IMR-90 (cell line): ENCODE measurements around the gene ARFGEF3. TPM values are rescaled to one million over a fixed set of nuclear protein-coding genes. Genes with fewer than 3 reads are reported as not detected.

Experiments used
- ATAC-seq: fragments of 200-7000 bp; cut with Tn5 transposase; 2 replicates; pipeline ENCODE4 v1.9.1; 2020; ENCODE audit warnings: low read depth, mild to moderate bottlenecking, moderate library complexity
- BruUV-seq: library from RNA; stranded (reverse); fragments of 400-500 nt; replicated peaks from 2 replicates; lab custom pipeline; 2021; lab: Mats Ljungman, UMichigan
- CTCF ChIA-PET: fragments of 300-600 bp; formaldehyde crosslinking; extraction: SDS; loops from one replicate; lab custom pipeline; 2021; ENCODE audit warnings: antibody characterized with exemption; lab: Yijun Ruan, JAX
- POLR2A ChIA-PET: fragments of 300-600 bp; sonication (Branson Sonifier 250); formaldehyde crosslinking; loops from one replicate; lab custom pipeline; 2022; ENCODE audit warnings: antibody characterized with exemption; ENCODE audit not compliant: unreplicated experiment; lab: Charles Lee
- DNase-seq: peaks from one replicate; pipeline ENCODE4 v3.0.0; 2013
- H2AFZ ChIP-seq: replicated peaks from 2 replicates; pipeline ENCODE3; 2013; ENCODE audit warnings: low read length, mild to moderate bottlenecking; ENCODE audit not compliant: poor library complexity
- H2AK5ac ChIP-seq: 2 replicates; pipeline ENCODE4 v1.6.1; 2013; ENCODE audit warnings: low read depth, low read length, inconsistent platforms
- H2AK9ac ChIP-seq: replicated peaks from 2 replicates; pipeline ENCODE3; 2013; ENCODE audit warnings: mild to moderate bottlenecking, low read depth, low read length, moderate library complexity; ENCODE audit not compliant: poor library complexity
- H2BK120ac ChIP-seq: 2 replicates; pipeline ENCODE4 v1.6.1; 2013; ENCODE audit warnings: low read depth, low read length, inconsistent platforms
- H2BK15ac ChIP-seq: 3 replicates; pipeline ENCODE4 v1.6.1; 2013; ENCODE audit warnings: low read depth, low read length, inconsistent platforms
- H2BK20ac ChIP-seq: 2 replicates; pipeline ENCODE4 v1.6.1; 2013; ENCODE audit warnings: low read depth, mild to moderate bottlenecking, inconsistent platforms, low read length, moderate library complexity
- H2BK5ac ChIP-seq: 2 replicates; pipeline ENCODE4 v1.6.1; 2013; ENCODE audit warnings: mild to moderate bottlenecking, low read depth, low read length, inconsistent platforms; ENCODE audit not compliant: poor library complexity, severe bottlenecking
- H3K14ac ChIP-seq: replicated peaks from 2 replicates; pipeline ENCODE4 v1.6.1; 2013; ENCODE audit warnings: low read depth, low read length, inconsistent platforms
- H3K18ac ChIP-seq: 2 replicates; pipeline ENCODE4 v1.6.1; 2013; ENCODE audit warnings: low read depth, low read length, control low read depth
- H3K23ac ChIP-seq: 2 replicates; pipeline ENCODE4 v1.6.1; 2013; ENCODE audit warnings: low read depth, low read length, inconsistent platforms
- H3K27ac ChIP-seq: 2 replicates; pipeline ENCODE4 v1.5.1; 2013; ENCODE audit warnings: mild to moderate bottlenecking, control low read depth, low read length; ENCODE audit not compliant: insufficient read depth
- H3K27me3 ChIP-seq: 2 replicates; pipeline ENCODE4 v1.6.1; 2013; ENCODE audit warnings: low read length; ENCODE audit not compliant: control insufficient read depth, insufficient read depth
- H3K36me3 ChIP-seq: 2 replicates; pipeline ENCODE4 v1.6.1; 2013; ENCODE audit warnings: low read length, mixed read lengths; ENCODE audit not compliant: control insufficient read depth, insufficient read depth
- H3K4ac ChIP-seq: 2 replicates; pipeline ENCODE4 v1.6.1; 2013; ENCODE audit warnings: low read depth, low read length, inconsistent platforms
- H3K4me1 ChIP-seq: 2 replicates; pipeline ENCODE4 v1.6.1; 2013; ENCODE audit warnings: low read length, mixed read lengths; ENCODE audit not compliant: control insufficient read depth, insufficient read depth
- H3K4me2 ChIP-seq: 2 replicates; pipeline ENCODE4 v1.6.1; 2013; ENCODE audit warnings: low read depth, mild to moderate bottlenecking, control low read depth, low read length, moderate library complexity
- H3K4me3 ChIP-seq: 2 replicates; pipeline ENCODE4 v1.5.1; 2013; ENCODE audit warnings: low read depth, mild to moderate bottlenecking, control low read depth, low read length, moderate library complexity; ENCODE audit not compliant: insufficient read depth
- H3K56ac ChIP-seq: 2 replicates; pipeline ENCODE4 v1.6.1; 2013; ENCODE audit warnings: low read length, inconsistent platforms; ENCODE audit not compliant: insufficient read depth; ENCODE audit errors: extremely low read depth
- H3K79me1 ChIP-seq, 2 experiments: 2 replicates each; pipeline ENCODE4 v1.6.1; 2013; ENCODE audit warnings: low read length in 2 of 2, inconsistent platforms in 1 of 2, low read depth in 1 of 2
- H3K9ac ChIP-seq: 2 replicates; pipeline ENCODE4 v1.6.1; 2013; ENCODE audit warnings: low read depth, low read length, control low read depth
- H3K9me1 ChIP-seq: 2 replicates; pipeline ENCODE4 v1.6.1; 2013; ENCODE audit warnings: low read length, inconsistent platforms; ENCODE audit not compliant: insufficient read depth
- H3K9me3 ChIP-seq: 2 replicates; pipeline ENCODE4 v1.6.1; 2013; ENCODE audit warnings: low read length; ENCODE audit not compliant: control insufficient read depth, insufficient read depth
- H4K20me1 ChIP-seq: 2 replicates; pipeline ENCODE4 v1.6.1; 2013; ENCODE audit warnings: low read length, inconsistent platforms; ENCODE audit not compliant: insufficient read depth
- H4K5ac ChIP-seq: 2 replicates; pipeline ENCODE4 v1.6.1; 2013; ENCODE audit warnings: mild to moderate bottlenecking, low read depth, low read length, control low read depth
- H4K8ac ChIP-seq, 2 experiments: 2 replicates each; pipeline ENCODE4 v1.6.1; 2013; ENCODE audit warnings: low read depth in 2 of 2, low read length in 2 of 2, control low read depth in 1 of 2, inconsistent platforms in 1 of 2
- H4K91ac ChIP-seq: 2 replicates; pipeline ENCODE4 v1.6.1; 2013; ENCODE audit warnings: low read depth, low read length, inconsistent platforms; ENCODE audit not compliant: insufficient read depth
- BHLHE40 ChIP-seq: fragments of 150-350 bp; IDR thresholded peaks from 2 replicates; pipeline ENCODE4 v1.6.1; 2016; ENCODE audit warnings: mild to moderate bottlenecking, low read depth, low read length
- CEBPB ChIP-seq: IDR thresholded peaks from 2 replicates; pipeline ENCODE4 v1.6.1; 2012; ENCODE audit warnings: low read depth, low read length, improper control_type of control experiment
- CHD1 ChIP-seq: IDR thresholded peaks from 2 replicates; pipeline ENCODE4 v1.6.1; 2012; ENCODE audit warnings: low read depth, low read length, improper control_type of control experiment
- CTCF ChIP-seq: conservative IDR thresholded peaks from 2 replicates; pipeline ENCODE4 v1.5.1; 2012; ENCODE audit warnings: mild to moderate bottlenecking, low read depth, low read length, improper control_type of control experiment
- ELK1 ChIP-seq: fragments of 150-350 bp; IDR thresholded peaks from 2 replicates; pipeline ENCODE4 v1.6.1; 2016; ENCODE audit warnings: low read depth, mild to moderate bottlenecking, low read length, moderate library complexity, borderline replicate concordance
- FOS ChIP-seq: fragments of 150-350 bp; IDR thresholded peaks from 2 replicates; pipeline ENCODE4 v1.6.1; 2016; ENCODE audit warnings: low read depth, low read length
- MAFK ChIP-seq: IDR thresholded peaks from 2 replicates; pipeline ENCODE4 v1.6.1; 2012; ENCODE audit warnings: low read depth, low read length, improper control_type of control experiment
- MAZ ChIP-seq: IDR thresholded peaks from 2 replicates; pipeline ENCODE4 v1.6.1; 2012; ENCODE audit warnings: low read depth, mild to moderate bottlenecking, low read length, improper control_type of control experiment, moderate library complexity, borderline replicate concordance
- MXI1 ChIP-seq: IDR thresholded peaks from 2 replicates; pipeline ENCODE4 v1.6.1; 2012; ENCODE audit warnings: low read depth, mild to moderate bottlenecking, low read length, moderate library complexity, borderline replicate concordance
- NFE2L2 ChIP-seq: fragments of 150-350 bp; IDR thresholded peaks from 2 replicates; pipeline ENCODE4 v1.6.1; 2016; ENCODE audit warnings: low read depth, mild to moderate bottlenecking, low read length
- POLR2A ChIP-seq: IDR thresholded peaks from 2 replicates; pipeline ENCODE4 v1.6.1; 2012; ENCODE audit warnings: mild to moderate bottlenecking, low read depth, low read length
- RAD21 ChIP-seq: IDR thresholded peaks from 2 replicates; pipeline ENCODE4 v1.6.1; 2012; ENCODE audit warnings: low read length, improper control_type of control experiment
- RCOR1 ChIP-seq: IDR thresholded peaks from 2 replicates; pipeline ENCODE4 v1.6.1; 2012; ENCODE audit warnings: mild to moderate bottlenecking, low read length, improper control_type of control experiment; ENCODE audit not compliant: insufficient replicate concordance
- RFX5 ChIP-seq: IDR thresholded peaks from 2 replicates; pipeline ENCODE4 v1.8.0; 2012; ENCODE audit warnings: low read depth, mild to moderate bottlenecking, low read length, moderate library complexity
- SMC3 ChIP-seq: fragments of 150-350 bp; IDR thresholded peaks from 2 replicates; pipeline ENCODE4 v1.6.1; 2016; ENCODE audit warnings: low read depth, mild to moderate bottlenecking, antibody characterized with exemption, low read length, moderate library complexity
- WGBS, 2 experiments: methylation state at CpG; one replicate each; pipeline versions ENCODE4 v1.1.5 to v1.1.7; 2013; ENCODE audit warnings: missing lambda C conversion rate in 2 of 2; ENCODE audit not compliant: insufficient read length in 1 of 2; ENCODE audit errors: extremely low coverage in 2 of 2; 5-methylcytosine and 5-hydroxymethylcytosine counted together
- dilution Hi-C: fragments of 300-500 bp; cut with HindIII; formaldehyde crosslinking; loops from one replicate; pipeline ENCODE4 v1.14.3; 2018; ENCODE audit warnings: low sequenced_read_pairs; ENCODE audit not compliant: unreplicated experiment
- in situ Hi-C: fragments of 300-500 bp; cut with MboI; formaldehyde crosslinking; loops from 3 replicates; pipeline ENCODE4 v1.14.3; 2019; ENCODE audit warnings: low sequenced_read_pairs, inconsistent platforms, mixed read lengths
- intact Hi-C: fragments of 100-400 bp; cut with micrococcal nuclease; formaldehyde crosslinking; loops from 2 replicates; pipeline ENCODE4 v1.10.0; 2022
- polyA plus RNA-seq, 3 experiments: library from polyadenylated mRNA; depleted of rRNA; stranded (reverse); fragments of >200 nt; gene quantifications; 2 replicates each; pipeline ENCODE4 v1.2.3, GENCODE V29; 2012; ENCODE audit warnings: low replicate concordance in 1 of 3
- total RNA-seq: library from RNA; depleted of rRNA; stranded (reverse); fragments of >200 nt; gene quantifications from 2 replicates; pipeline ENCODE4 v1.2.3, GENCODE V29; 2012
- TF ChIP-seq, protein P1 (sequence below): fragments of 150-350 bp; IDR thresholded peaks from 2 replicates; pipeline ENCODE4 v1.6.1; 2017; ENCODE audit warnings: mild to moderate bottlenecking, antibody characterized with exemption, low read length, low read depth

The ARFGEF3 gene
- total and polyA plus RNA-seq, 2 of the 4 experiments (the other 2 are of a cell fraction) = under 0.01 to 0.02 TPM

DNA sequence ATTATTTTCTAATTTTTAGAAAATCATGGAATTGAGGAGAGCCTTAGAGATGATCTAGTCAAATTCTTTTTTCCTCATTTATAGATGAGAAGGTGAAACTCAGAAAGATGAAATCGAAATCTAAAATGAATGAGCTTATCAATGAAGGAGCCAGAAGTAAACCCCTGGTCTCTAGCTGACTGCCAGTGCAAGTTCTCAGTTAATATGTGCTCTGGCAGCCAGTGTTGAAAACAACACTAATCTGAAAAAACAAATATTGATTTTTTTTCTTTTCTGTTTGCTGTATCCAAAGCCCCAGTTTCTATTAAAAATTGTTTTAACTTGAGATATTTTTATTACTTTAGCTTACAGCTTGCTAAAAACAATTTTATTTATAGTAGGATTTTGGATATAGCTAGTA lies 78.0 kb downstream of the ARFGEF3 start:
- no peak for TF ChIP-seq MXI1
- no peak for TF ChIP-seq POLR2A
- TF ChIP-seq MAZ = no peak
- TF ChIP-seq RAD21 = no peak
- TF ChIP-seq, protein P1, sequence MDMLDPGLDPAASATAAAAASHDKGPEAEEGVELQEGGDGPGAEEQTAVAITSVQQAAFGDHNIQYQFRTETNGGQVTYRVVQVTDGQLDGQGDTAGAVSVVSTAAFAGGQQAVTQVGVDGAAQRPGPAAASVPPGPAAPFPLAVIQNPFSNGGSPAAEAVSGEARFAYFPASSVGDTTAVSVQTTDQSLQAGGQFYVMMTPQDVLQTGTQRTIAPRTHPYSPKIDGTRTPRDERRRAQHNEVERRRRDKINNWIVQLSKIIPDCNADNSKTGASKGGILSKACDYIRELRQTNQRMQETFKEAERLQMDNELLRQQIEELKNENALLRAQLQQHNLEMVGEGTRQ = no peak
- no peak for TF ChIP-seq ELK1
- TF ChIP-seq CTCF = no peak
- no peak for TF ChIP-seq SMC3
- no peak for TF ChIP-seq RFX5
- TF ChIP-seq RCOR1 = no peak
- no peak for TF ChIP-seq MAFK
- TF ChIP-seq NFE2L2 = no peak
- TF ChIP-seq CHD1 = no peak
- no peak for TF ChIP-seq FOS
- TF ChIP-seq BHLHE40 = no peak
- no peak for TF ChIP-seq CEBPB
- Histone ChIP-seq H4K91ac (no peak overlapping the region), H2BK15ac (no peak overlapping the region), H3K36me3 (no peaks in the 10 kb centered on the region), H3K79me1 (no peaks in the 10 kb centered on the region), H3K56ac (no peak overlapping the region), H3K14ac (no peak overlapping the region), H2BK20ac (no peak overlapping the region), H4K8ac (no peak overlapping the region), H2BK5ac (no peak overlapping the region), H3K4ac (no peak overlapping the region), H3K27ac (no peak overlapping the region), H3K18ac (no peak overlapping the region), H3K4me2 (no peak overlapping the region), H2BK120ac (no peak overlapping the region), H3K9me1 (no peaks in the 10 kb centered on the region), H3K9me3 (no peaks in the 10 kb centered on the region), H3K4me1 (no peaks in the 10 kb centered on the region), H4K5ac (no peak overlapping the region), H2AFZ (no peak overlapping the region), H2AK5ac (no peak overlapping the region), H3K4me3 (no peak overlapping the region), H3K9ac (no peak overlapping the region), H3K27me3 (peaks cover 5% of the 10 kb centered on the region), H2AK9ac (no peak overlapping the region), H4K20me1 (no peaks in the 10 kb centered on the region), H3K23ac (no peak overlapping the region)
- dilution Hi-C loops (no loop called here), intact Hi-C loops (loop anchor here (5.0 kb wide), 1 partner anchor 103 kb away; no protein-coding TSS in a partner anchor), in situ Hi-C loops (no loop called here)
- no CpG with 5 or more reads among the region's 1 CpG for WGBS, 2 experiments
- BruUV-seq = no TSS peak
- ChIA-PET CTCF (no interaction called here), POLR2A (interaction anchor here (0.7 kb wide), 1 partner anchor 1027 kb away, joined by 3 read pairs; no protein-coding TSS in a partner anchor)
- DNase-seq = no peak
- no peak for ATAC-seq
